Dendritic cell treated with granulocyte-macrophage colony-stimulating factor and Interleukin-4, amounts not matched to agents 40 ng/mL and 50 ng/mL, for 4 days (primary cell): ENCODE data around the gene MCRIP2.

Experiments
- H3K27ac Mint-ChIP-seq: one replicate; pipeline ENCODE4 v1.8.0; 2022; ENCODE audit warnings: mild to moderate bottlenecking, mixed read lengths
- H3K27me3 Mint-ChIP-seq: one replicate; pipeline ENCODE4 v1.8.0; 2022; ENCODE audit warnings: mild to moderate bottlenecking, mixed read lengths
- H3K36me3 Mint-ChIP-seq: one replicate; pipeline ENCODE4 v1.8.0; 2022; ENCODE audit warnings: low read depth, mixed read lengths
- H3K4me1 Mint-ChIP-seq: one replicate; pipeline ENCODE4 v1.8.0; 2022; ENCODE audit warnings: low read depth, mixed read lengths
- H3K4me3 Mint-ChIP-seq: one replicate; pipeline ENCODE4 v1.8.0; 2022; ENCODE audit warnings: mild to moderate bottlenecking, moderate library complexity, mixed read lengths
- H3K9me3 Mint-ChIP-seq: one replicate; pipeline ENCODE4 v1.8.0; 2022; ENCODE audit warnings: mixed read lengths
- intact Hi-C: fragments of 100-400 bp; cut with micrococcal nuclease; formaldehyde crosslinking; loops from one replicate; pipeline ENCODE4 v1.15.0; 2022

The MCRIP2 gene

DNA sequence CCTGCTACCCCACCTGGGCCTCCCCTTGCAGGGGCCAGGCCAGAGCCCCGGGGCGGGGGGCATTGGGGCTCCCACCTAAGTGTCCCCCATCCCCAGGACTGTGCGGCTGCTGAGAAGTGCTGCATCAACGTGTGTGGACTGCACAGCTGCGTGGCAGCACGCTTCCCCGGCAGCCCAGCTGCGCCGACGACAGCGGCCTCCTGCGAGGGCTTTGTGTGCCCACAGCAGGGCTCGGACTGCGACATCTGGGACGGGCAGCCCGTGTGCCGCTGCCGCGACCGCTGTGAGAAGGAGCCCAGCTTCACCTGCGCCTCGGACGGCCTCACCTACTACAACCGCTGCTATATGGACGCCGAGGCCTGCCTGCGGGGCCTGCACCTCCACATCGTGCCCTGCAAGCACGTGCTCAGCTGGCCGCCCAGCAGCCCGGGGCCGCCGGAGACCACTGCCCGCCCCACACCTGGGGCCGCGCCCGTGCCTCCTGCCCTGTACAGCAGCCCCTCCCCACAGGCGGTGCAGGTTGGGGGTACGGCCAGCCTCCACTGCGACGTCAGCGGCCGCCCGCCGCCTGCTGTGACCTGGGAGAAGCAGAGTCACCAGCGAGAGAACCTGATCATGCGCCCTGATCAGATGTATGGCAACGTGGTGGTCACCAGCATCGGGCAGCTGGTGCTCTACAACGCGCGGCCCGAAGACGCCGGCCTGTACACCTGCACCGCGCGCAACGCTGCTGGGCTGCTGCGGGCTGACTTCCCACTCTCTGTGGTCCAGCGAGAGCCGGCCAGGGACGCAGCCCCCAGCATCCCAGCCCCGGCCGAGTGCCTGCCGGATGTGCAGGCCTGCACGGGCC, 8.9 kb upstream of the MCRIP2 start:
- Mint-ChIP-seq H3K4me3 (no peak overlapping the region), H3K27ac (no peak overlapping the region)
- intact Hi-C loops: no loop called here

DNA sequence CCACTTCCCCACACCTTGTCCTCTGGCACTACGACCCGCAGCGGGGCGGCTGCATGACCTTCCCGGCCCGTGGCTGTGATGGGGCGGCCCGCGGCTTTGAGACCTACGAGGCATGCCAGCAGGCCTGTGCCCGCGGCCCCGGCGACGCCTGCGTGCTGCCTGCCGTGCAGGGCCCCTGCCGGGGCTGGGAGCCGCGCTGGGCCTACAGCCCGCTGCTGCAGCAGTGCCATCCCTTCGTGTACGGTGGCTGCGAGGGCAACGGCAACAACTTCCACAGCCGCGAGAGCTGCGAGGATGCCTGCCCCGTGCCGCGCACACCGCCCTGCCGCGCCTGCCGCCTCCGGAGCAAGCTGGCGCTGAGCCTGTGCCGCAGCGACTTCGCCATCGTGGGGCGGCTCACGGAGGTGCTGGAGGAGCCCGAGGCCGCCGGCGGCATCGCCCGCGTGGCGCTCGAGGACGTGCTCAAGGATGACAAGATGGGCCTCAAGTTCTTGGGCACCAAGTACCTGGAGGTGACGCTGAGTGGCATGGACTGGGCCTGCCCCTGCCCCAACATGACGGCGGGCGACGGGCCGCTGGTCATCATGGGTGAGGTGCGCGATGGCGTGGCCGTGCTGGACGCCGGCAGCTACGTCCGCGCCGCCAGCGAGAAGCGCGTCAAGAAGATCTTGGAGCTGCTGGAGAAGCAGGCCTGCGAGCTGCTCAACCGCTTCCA, 8.1 kb upstream of the MCRIP2 start:
- no peak overlapping the region for H3K4me3 Mint-ChIP-seq
- no peaks in the 10 kb centered on the region for H3K9me3 Mint-ChIP-seq

More for the DNA sequence above, 8.9 kb upstream of the MCRIP2 start:
- Mint-ChIP-seq H3K36me3 (peaks cover 54% of the 10 kb centered on the region), H3K27me3 (peaks cover 9% of the 10 kb centered on the region), H3K4me1 (peaks cover 19% of the 10 kb centered on the region), H3K9me3 (no peaks in the 10 kb centered on the region)

DNA sequence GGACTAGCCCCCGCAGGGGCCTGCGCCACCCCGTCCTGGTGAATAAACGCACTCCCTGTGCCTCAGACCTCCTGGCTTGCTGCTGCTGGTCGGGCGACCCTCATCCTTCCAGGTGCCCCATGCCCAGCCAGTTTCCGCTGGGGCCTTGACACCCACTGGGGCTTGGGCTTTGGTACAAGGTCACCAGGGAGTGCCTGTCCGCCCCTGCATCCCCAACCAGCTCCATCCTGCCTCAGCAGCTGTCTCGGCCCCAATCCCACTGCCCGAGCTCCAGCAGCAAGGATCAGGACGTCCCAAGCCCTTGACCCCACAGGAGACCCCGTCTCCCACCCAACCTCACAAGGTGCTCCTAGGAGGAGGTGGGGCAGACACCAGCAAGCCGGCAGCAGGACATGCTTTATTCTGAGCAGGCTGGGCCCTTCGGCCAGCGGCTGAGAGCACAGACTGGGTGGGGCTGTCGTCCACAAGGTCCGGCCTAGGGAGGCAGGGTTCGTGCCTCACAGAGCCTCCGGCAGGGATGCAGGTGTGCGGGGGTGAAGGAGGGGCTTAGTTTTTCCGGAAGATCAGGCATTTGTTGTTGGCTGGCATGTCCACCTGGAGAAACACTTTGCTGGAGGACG, 7.5 kb upstream of the MCRIP2 start:
- intact Hi-C loops: no loop called here
- H3K4me1 Mint-ChIP-seq: peaks cover 26% of the 10 kb centered on the region
- no peak overlapping the region for H3K27ac Mint-ChIP-seq
- H3K9me3 Mint-ChIP-seq: no peaks in the 10 kb centered on the region
- peaks cover 11% of the 10 kb centered on the region for H3K27me3 Mint-ChIP-seq
- H3K36me3 Mint-ChIP-seq: peaks cover 39% of the 10 kb centered on the region
- H3K4me3 Mint-ChIP-seq: peak overlapping the region; percentile 40

More for the DNA sequence above, 8.1 kb upstream of the MCRIP2 start:
- intact Hi-C loops: no loop called here
- Mint-ChIP-seq H3K4me1 (peaks cover 26% of the 10 kb centered on the region), H3K27me3 (peaks cover 11% of the 10 kb centered on the region), H3K27ac (no peak overlapping the region), H3K36me3 (peaks cover 46% of the 10 kb centered on the region)

DNA sequence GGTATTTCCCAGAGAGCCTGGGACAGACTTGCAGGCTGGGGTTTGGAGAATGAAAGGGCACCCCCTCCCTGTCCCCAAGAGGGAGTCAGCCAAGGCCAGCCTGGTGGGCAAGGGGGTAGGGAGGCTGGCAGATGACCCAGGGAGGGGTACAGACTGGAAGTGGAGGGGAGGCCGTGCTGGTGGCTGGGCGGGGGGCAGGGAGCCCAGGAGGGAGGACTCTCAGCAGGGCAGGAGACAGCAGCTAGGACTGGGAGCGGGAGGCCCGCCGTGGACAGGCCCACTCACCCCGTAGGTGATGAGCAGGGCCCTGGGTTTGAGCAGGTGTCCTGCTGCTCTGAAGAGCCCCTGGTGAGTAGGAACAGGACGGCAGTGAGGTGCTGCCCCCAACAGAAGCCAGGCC, 6.6 kb upstream of the MCRIP2 start:
- Mint-ChIP-seq H3K9me3 (no peaks in the 10 kb centered on the region), H3K27ac (no peak overlapping the region), H3K27me3 (peaks cover 11% of the 10 kb centered on the region), H3K36me3 (peaks cover 34% of the 10 kb centered on the region), H3K4me3 (peak overlapping the region; percentile 70), H3K4me1 (peaks cover 26% of the 10 kb centered on the region)
- intact Hi-C loops: no loop called here

DNA sequence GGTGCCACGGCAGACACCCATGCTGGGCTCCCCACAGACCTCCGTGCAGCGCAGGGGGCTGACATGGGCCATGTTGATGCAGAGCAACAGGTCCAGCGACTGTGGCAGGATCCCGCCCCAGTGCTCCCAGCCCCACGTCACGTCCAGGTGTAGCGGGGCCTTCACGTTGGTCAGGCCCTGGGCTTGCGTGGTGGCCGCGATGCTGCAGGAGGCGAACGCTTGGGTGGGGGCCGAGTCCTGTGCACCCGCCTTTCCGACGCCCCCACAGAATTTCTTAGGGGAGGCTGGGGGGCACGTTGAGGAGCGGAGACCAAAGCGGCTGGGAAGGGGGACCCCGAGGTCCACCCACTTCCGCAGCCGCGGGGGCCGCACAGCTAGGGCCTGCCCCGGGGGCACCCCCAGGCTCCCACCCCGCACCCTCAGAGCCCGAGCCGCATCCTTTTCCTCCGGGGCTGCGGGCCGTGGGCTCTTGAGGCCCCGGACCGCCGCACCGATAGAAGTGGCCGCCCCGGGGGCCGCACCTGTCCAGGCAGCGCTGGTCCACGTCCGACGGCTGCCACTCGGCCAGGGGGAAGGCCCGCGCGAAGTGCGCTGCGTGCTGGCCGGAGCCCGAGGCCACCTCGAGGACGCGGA, 5.9 kb upstream of the MCRIP2 start:
- Mint-ChIP-seq H3K9me3 (no peaks in the 10 kb centered on the region), H3K27ac (peak overlapping the region; percentile 94), H3K27me3 (peaks cover 11% of the 10 kb centered on the region), H3K4me1 (peaks cover 32% of the 10 kb centered on the region), H3K36me3 (peaks cover 34% of the 10 kb centered on the region), H3K4me3 (peak overlapping the region; percentile 97)
- intact Hi-C loops: loop anchor here (1.0 kb wide), 1 partner anchor 46 kb away; no protein-coding TSS in a partner anchor

DNA sequence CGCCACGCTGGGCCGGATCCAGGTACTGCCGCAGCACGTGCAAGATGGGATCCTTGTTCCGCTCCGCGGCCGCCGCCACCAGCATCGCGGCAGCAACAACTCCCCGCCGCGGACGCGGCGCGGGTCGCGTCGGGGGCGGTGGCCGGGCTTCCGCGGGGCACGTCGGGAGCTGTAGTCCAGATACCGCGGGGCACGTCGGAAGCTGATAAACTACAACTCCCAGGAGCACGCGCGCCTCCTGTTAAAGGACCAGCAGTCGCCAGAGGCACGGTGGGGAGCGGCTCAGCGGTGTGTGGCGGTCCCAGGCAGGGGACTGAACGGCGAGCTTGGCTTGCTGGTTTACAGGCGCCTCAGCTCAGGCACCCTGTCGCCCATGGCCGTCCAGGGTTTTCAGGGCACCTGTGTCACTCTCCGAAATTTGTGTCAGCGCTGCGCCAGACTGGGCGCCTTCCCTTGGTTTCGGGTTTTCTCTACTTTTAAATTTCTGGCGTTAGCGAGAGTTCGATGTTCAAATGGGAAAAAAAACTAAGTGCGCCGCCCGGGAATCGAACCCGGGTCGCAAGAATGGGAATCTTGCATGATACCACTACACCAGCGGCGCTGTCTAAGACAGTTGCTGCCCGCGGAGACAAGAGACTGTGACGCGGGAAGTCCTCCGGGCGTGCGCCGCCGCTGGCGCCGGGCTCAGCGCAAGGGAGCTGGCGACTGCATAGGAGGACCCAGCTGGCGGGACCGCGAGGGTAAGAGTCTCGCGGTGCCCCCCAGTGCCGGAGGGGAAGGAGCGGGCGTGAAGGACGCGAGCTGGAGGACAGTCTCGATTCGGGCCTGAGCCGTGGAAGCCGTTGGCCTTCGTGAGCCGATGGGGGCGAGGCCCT, 5.2 kb upstream of the MCRIP2 start, which contains the start of gene METTL26:
METTL26 (minus strand) TSS at position 100 of the 875 bp plus-strand sequence; CDS start at position 85, 15 bp downstream.
- Mint-ChIP-seq H3K27me3 (peaks cover 7% of the 10 kb centered on the region), H3K4me3 (peak within 1 kb of the TSS; percentile 97), H3K4me1 (peaks cover 30% of the 10 kb centered on the region), H3K36me3 (peaks cover 34% of the 10 kb centered on the region), H3K27ac (peak within 1 kb of the TSS; percentile 94), H3K9me3 (no peaks in the 10 kb centered on the region)
- intact Hi-C loops: loop anchor here (1.0 kb wide), 2 partner anchors 24 to 47 kb away; no protein-coding TSS in a partner anchor

DNA sequence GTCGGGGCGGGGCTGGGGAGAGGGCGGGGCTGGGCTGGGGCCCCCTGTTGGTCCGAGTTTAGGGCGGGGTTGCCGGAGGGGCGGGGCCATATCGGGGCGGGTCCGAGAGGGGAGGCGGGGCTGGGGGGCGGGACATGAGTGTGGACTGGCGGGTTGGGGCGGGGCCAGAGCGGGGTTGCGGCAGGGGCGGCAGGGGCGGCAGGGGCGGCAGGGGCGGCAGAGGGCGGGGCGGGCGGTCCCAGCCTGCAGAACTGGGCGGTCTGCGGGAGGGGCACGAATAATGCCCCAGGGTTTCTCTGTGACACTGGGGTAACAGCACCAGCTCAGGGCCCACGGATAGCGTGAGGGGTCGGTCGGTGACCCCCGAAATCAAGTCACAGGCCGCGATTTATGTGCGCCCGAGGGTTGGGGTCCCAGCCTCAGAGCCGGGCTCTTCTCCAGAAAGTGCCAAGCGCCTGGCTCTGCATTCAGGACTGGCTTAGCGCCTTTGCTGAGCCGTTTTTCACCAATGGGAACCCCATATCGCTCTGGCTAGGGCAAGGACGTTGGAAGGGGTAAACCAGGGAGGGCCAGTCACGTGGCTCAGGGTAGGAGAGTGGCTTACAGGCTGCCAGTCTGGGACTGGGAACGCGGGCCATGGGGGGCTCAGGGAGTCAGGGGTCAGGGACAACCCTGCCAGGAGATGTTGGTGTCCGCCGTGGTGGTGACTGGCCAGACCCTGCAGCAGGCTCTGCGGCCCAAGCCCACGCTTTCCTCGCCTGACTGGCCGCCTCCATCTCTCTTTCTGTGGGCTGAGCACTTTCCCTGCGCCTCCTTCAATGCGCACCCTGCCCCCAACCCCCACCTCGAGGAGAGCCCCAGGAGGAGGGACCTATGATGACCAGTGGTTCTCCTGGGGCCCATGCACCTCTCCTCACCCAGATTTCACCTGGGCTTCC, 4.3 kb upstream of the MCRIP2 start:
- H3K27ac Mint-ChIP-seq: peak overlapping the region; percentile 94
- intact Hi-C loops: loop anchor here (1.0 kb wide), 1 partner anchor 23 kb away; no protein-coding TSS in a partner anchor
- H3K4me1 Mint-ChIP-seq: peaks cover 30% of the 10 kb centered on the region

DNA sequence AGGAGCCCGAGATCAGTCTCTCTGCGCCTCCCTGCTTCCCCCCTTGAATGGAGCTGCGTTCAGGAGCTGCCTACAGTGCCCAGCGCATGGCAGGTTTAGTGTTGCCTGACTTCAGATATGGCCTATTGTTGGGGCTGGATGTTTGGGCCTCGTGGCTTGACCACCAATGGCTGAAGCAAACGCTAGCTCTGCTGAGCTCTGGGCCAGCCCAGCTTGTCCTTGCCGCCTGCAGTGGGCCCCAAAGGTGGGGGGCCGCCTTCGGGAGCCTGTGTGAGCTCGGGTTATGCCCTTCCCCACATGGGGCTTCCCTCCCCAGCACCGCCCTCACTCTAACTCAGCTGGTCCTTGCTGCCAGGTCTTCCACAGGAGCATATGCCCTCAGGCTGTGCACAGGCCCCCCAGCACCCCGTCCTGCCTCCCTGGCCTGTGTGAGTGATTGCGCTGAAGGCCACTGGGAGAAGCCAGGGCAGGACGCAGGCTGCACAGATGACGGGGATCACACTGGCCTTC, 3.5 kb upstream of the MCRIP2 start:
- Mint-ChIP-seq H3K27ac (peak overlapping the region; percentile 94), H3K36me3 (peaks cover 37% of the 10 kb centered on the region), H3K4me1 (peaks cover 36% of the 10 kb centered on the region), H3K9me3 (no peaks in the 10 kb centered on the region), H3K27me3 (peaks cover 3% of the 10 kb centered on the region), H3K4me3 (no peak overlapping the region)
- intact Hi-C loops: no loop called here

More for the DNA sequence above, 4.3 kb upstream of the MCRIP2 start:
- peaks cover 3% of the 10 kb centered on the region for H3K27me3 Mint-ChIP-seq
- peaks cover 35% of the 10 kb centered on the region for H3K36me3 Mint-ChIP-seq
- no peaks in the 10 kb centered on the region for H3K9me3 Mint-ChIP-seq
- peak overlapping the region; percentile 97 for H3K4me3 Mint-ChIP-seq

DNA sequence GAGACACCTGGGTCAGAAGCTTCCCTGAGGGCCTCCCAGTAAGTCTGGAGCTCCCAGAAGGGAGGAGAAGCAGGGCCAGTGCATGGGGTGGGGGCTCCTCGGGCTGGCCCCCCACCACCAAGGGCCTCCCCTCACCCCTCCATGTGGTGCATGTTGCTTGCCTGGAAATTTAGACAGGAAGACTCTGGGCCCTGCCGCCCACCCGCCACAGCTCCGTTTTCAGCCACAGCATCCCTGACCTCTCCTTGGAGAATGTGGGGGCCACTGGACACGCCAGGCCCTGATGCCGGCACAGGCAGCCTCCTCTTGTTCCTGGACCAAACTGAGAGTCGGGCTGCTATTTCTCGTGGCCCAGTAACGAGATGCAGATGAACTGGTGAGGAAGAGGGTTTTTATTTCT, 2.8 kb upstream of the MCRIP2 start:
- peaks cover 34% of the 10 kb centered on the region for H3K36me3 Mint-ChIP-seq
- H3K9me3 Mint-ChIP-seq: no peaks in the 10 kb centered on the region
- no peak overlapping the region for H3K27ac Mint-ChIP-seq
- peaks cover 3% of the 10 kb centered on the region for H3K27me3 Mint-ChIP-seq
- intact Hi-C loops: no loop called here
- peaks cover 44% of the 10 kb centered on the region for H3K4me1 Mint-ChIP-seq
- no peak overlapping the region for H3K4me3 Mint-ChIP-seq

DNA sequence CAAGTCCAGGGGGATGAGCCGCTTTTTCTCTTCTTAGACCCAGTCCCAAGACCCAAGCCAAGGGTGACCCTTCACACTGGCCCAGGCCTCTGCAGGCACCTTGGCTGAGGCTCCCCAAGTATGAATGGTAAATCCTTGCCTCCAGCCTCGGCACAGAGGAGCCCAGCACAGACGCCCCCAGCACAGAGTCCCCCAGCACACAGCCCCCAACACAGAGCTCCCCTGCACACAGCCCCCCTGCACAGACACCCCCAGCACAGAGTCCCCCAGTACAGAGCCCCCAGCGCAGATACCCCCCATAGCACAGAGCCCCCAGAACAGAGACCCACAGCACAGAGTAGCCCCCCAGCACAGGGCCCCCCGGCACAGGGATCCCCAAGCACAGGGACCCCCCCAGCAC, 1.0 kb upstream of the MCRIP2 start:
- Mint-ChIP-seq H3K27me3 (peaks cover 3% of the 10 kb centered on the region), H3K27ac (peak overlapping the region; percentile 61), H3K4me1 (peaks cover 49% of the 10 kb centered on the region), H3K9me3 (no peaks in the 10 kb centered on the region), H3K4me3 (peak overlapping the region; percentile 60), H3K36me3 (peaks cover 39% of the 10 kb centered on the region)
- intact Hi-C loops: no loop called here

DNA sequence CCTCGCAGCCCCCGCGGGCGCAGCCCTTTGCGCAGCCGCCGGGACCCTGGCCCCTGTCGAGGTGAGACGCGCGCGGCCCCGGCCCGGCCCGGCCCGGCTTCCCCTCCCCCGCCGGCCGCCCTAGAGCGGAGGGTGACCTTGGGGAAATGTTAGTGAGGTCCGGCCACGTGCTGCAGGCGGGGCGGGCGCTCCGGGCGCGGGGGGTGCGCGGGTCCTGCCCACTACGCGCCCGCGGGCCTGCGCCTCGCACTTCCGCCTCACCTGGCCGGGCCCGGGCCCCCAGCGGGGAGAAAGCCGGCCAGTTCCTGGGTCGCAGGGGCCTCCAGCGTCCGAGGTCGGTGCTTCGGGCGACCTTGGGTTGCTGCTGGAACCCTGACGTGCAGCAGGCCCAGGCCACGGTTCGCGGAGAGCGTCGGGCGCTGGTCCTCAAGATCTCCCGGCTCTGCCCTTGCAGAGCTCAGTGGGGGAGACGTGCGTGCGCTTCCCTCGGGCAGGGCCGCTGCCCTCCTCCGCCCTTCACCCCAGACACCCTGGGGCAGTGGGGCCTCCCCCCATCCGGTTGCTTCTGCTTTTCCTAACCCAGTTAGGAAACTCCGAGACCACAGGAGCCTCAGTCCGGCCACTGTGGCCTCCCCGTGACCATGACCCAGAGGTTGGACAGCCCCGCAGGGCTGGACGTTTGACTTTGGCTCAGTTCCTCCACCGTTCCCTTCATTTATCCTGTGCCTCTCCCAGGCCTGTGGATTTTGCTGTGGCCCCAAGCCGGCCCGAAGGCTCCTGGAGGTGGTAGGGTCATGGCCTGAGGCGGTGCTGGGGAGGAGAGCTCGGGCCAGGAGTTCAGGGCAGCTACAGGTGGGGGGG, 791 bp downstream of the MCRIP2 start:
- Mint-ChIP-seq H3K36me3 (peaks cover 48% of the 10 kb centered on the region), H3K27me3 (peaks cover 3% of the 10 kb centered on the region), H3K9me3 (no peaks in the 10 kb centered on the region), H3K4me1 (peaks cover 66% of the 10 kb centered on the region), H3K27ac (peak overlapping the region; percentile 86), H3K4me3 (peak overlapping the region; percentile 78)
- intact Hi-C loops: no loop called here
